HepG2 (cell line): ENCODE data around the gene PTGDS. TPM values are rescaled to one million over a fixed set of nuclear protein-coding genes. Genes with fewer than 3 reads are reported as not detected.
A peak's percentile ranks its signal among the peaks of the same experiment; 100 is the strongest.

Source experiments
- ATAC-seq: fragments of 200-7000 bp; cut with Tn5 transposase; 3 replicates; pipeline ENCODE4 v1.9.1; 2020; ENCODE audit warnings: mild to moderate bottlenecking, moderate library complexity
- BruUV-seq: library from RNA; stranded (reverse); fragments of 400-500 nt; replicated peaks from 2 replicates; lab custom pipeline; 2021; lab: Mats Ljungman, UMichigan
- CTCF ChIA-PET: fragments of 300-600 bp; formaldehyde crosslinking; extraction: SDS; loops from one replicate; lab custom pipeline; 2021; ENCODE audit warnings: low total read pairs, inconsistent platforms, low intra/inter-chr PET ratio; lab: Yijun Ruan, JAX
- POLR2A ChIA-PET: fragments of 350-600 bp; sonication (Branson Sonifier 250); formaldehyde crosslinking; loops from one replicate; lab custom pipeline; 2020; ENCODE audit warnings: antibody characterized with exemption, inconsistent platforms; lab: Yijun Ruan, JAX
- DNase-seq: peaks from one replicate; pipeline ENCODE4 v3.0.0-alpha.2; 2015; ENCODE audit warnings: low spot score
- FAIRE-seq: peaks from 3 replicates; lab custom pipeline; 2011; peaks lifted over from hg19 to GRCh38; lab: Jason Lieb, UNC
- H2AFZ ChIP-seq: one replicate; pipeline ENCODE4 v1.6.1; 2011; ENCODE audit warnings: low read length, inconsistent platforms
- H3K27ac ChIP-seq: fragments of 300-600 bp; 3 replicates; pipeline ENCODE4 v1.8.0; 2011; ENCODE audit warnings: mixed run types, mild to moderate bottlenecking, mixed read lengths, low read length, inconsistent platforms; ENCODE audit not compliant: insufficient read depth; ENCODE audit errors: extremely low read length
- H3K27me3 ChIP-seq, 2 experiments: fragments of 200-600 bp in 1 of 2; 2 replicates in 1 of 2; 3 replicates in 1 of 2; pipeline versions ENCODE4 v1.6.0 to v1.8.0; 2011; ENCODE audit warnings: low read length in 2 of 2, mild to moderate bottlenecking in 2 of 2, moderate library complexity in 2 of 2, inconsistent platforms in 1 of 2; ENCODE audit not compliant: insufficient read depth in 2 of 2, control insufficient read depth in 1 of 2
- H3K36me3 ChIP-seq, 2 experiments: fragments of 200-600 bp in 1 of 2; replicated peaks in 1 of 2; 2 replicates in 1 of 2; 3 replicates in 1 of 2; pipeline versions ENCODE4 v1.5.1 to v1.8.0; 2011; ENCODE audit warnings: low read length in 2 of 2, inconsistent platforms in 1 of 2; ENCODE audit not compliant: insufficient read depth in 2 of 2, control insufficient read depth in 1 of 2
- H3K4me1 ChIP-seq: 2 replicates; pipeline ENCODE4 v1.5.1; 2012; ENCODE audit warnings: low read length, inconsistent platforms; ENCODE audit not compliant: insufficient read depth
- H3K4me2 ChIP-seq: 2 replicates; pipeline ENCODE4 v1.6.0; 2011; ENCODE audit warnings: low read depth, low read length, inconsistent platforms
- H3K4me3 ChIP-seq, 3 experiments: fragments of 200-600 bp in 1 of 3; sonication (generic), shearing (Covaris generic) in 1 of 3; replicated peaks in 1 of 3; 2 replicates each; pipeline ENCODE4 v1.5.1; 2011 to 2016; ENCODE audit warnings: low read length in 3 of 3, inconsistent platforms in 2 of 3, low read depth in 2 of 3, mild to moderate bottlenecking in 2 of 3, control low read depth in 1 of 3, mixed read lengths in 1 of 3; ENCODE audit not compliant: insufficient read depth in 1 of 3
- H3K79me2 ChIP-seq: one replicate; pipeline ENCODE4 v1.6.1; 2011; ENCODE audit warnings: low read length, inconsistent platforms; ENCODE audit not compliant: insufficient read depth
- H3K9ac ChIP-seq: 2 replicates; pipeline ENCODE4 v1.6.0; 2011; ENCODE audit warnings: mild to moderate bottlenecking, low read depth, low read length, inconsistent platforms; ENCODE audit not compliant: insufficient read depth
- H3K9me3 ChIP-seq: 2 replicates; pipeline ENCODE4 v1.5.1; 2012; ENCODE audit warnings: mild to moderate bottlenecking, low read length
- H4K20me1 ChIP-seq: 2 replicates; pipeline ENCODE4 v1.6.0; 2011; ENCODE audit warnings: inconsistent platforms, mild to moderate bottlenecking, low read length, moderate library complexity; ENCODE audit not compliant: insufficient read depth
- KIAA2018 ChIP-seq: sonication (generic); formaldehyde crosslinking; IDR thresholded peaks from 2 replicates; pipeline ENCODE4 v1.5.0; 2020; ENCODE audit warnings: mild to moderate bottlenecking, missing genetic modification reagents, borderline replicate concordance
- NFATC3 ChIP-seq: sonication (generic); formaldehyde crosslinking; IDR thresholded peaks from 2 replicates; pipeline ENCODE4 v1.5.1; 2020; ENCODE audit warnings: mild to moderate bottlenecking, missing genetic modification reagents
- NPAS2 ChIP-seq: sonication (generic); formaldehyde crosslinking; IDR thresholded peaks from 2 replicates; pipeline ENCODE4 v1.8.0; 2022; ENCODE audit warnings: mild to moderate bottlenecking, missing genetic modification reagents, borderline replicate concordance
- NR2F1 ChIP-seq, 2 experiments: fragments of 450-650 bp in 1 of 2; formaldehyde crosslinking in 1 of 2; IDR thresholded peaks; 2 replicates each; pipeline versions ENCODE4 v1.5.0 to v1.6.1; 2016 to 2020; ENCODE audit warnings: mild to moderate bottlenecking in 1 of 2, missing compliant biosample characterization in 1 of 2, missing genetic modification reagents in 1 of 2, moderate library complexity in 1 of 2
- PCBP1 ChIP-seq: fragments of 200-400 bp; formaldehyde crosslinking; IDR thresholded peaks from 2 replicates; pipeline ENCODE4 v1.6.1; 2017; ENCODE audit warnings: mild to moderate bottlenecking, low read depth, low read length, borderline replicate concordance
- SPEN ChIP-seq: sonication (generic); formaldehyde crosslinking; IDR thresholded peaks from 2 replicates; pipeline ENCODE4 v1.5.1; 2020; ENCODE audit warnings: low read depth, mild to moderate bottlenecking, missing genetic modification reagents
- WGBS: methylation state at CpG from one replicate; pipeline ENCODE4 v1.1.6; 2017; ENCODE audit warnings: low lambda C conversion rate; 5-methylcytosine and 5-hydroxymethylcytosine counted together
- in situ Hi-C: cut with HindIII; loops from 2 replicates; pipeline ENCODE4 v1.10.0; 2017; ENCODE audit warnings: low pct_unique_long_range_greater_than_20kb; ENCODE audit not compliant: extremely low pct_ligation_motif_present
- intact Hi-C: fragments of 100-400 bp; cut with micrococcal nuclease; formaldehyde crosslinking; loops from one replicate; pipeline ENCODE4 v1.10.0; 2022; ENCODE audit not compliant: unreplicated experiment
- polyA plus RNA-seq, 8 experiments: library from polyadenylated mRNA; depleted of rRNA in 3 of 8; stranded (reverse) in 7 of 8; unstranded in 1 of 8; fragments of >200 nt; fragmentation: Illumina TruSeq in 4 of 8; extraction: Trizol in 4 of 8; gene quantifications; 2 replicates each; pipeline versions ENCODE4 v1.2.1 to v1.2.3, GENCODE V29; 2011 to 2016; ENCODE audit warnings: low read depth in 4 of 8, missing spikeins in 1 of 8, mixed read lengths in 1 of 8; ENCODE audit not compliant: insufficient read depth in 1 of 8
- total RNA-seq, 5 experiments: library from RNA; depleted of rRNA; stranded (reverse); fragments of >200 nt; fragmentation: Illumina TruSeq; extraction: Trizol; gene quantifications; 2 replicates each; pipeline ENCODE4 v1.2.3, GENCODE V29; 2016; ENCODE audit warnings: low read depth in 1 of 5

PTGDS gene
- total and polyA plus RNA-seq, 2 of the 13 experiments (the other 11 are each of a cell fraction or from before 2014, with no cell fraction given), result 0.33 to 0.50 TPM

- FAIRE-seq, result no peak
- H2AFZ ChIP-seq, result no peak overlapping the region
- no peak for DNase-seq
- in situ Hi-C loops, result no loop called here
- H3K4me2 ChIP-seq, result no peak overlapping the region
- H3K36me3 ChIP-seq, result no peaks in the 10 kb centered on the region
- no peaks in the 10 kb centered on the region for H4K20me1 ChIP-seq
- H3K79me2 ChIP-seq, result no peaks in the 10 kb centered on the region
- ATAC-seq, result no peak
- 28% methylated on average over 10 of the region's 29 CpGs for WGBS
- H3K9me3 ChIP-seq, result no peaks in the 10 kb centered on the region
- BruUV-seq, result no TSS peak
- no peak for TF ChIP-seq SPEN (CRISPR knock-in tag)
- TF ChIP-seq PCBP1, result 0 out of 2 replicates have a peak, but pooled peaks have one; percentile 44
- TF ChIP-seq, all 625 proteins: peak for 1
- Histone ChIP-seq H3K9ac (no peak overlapping the region), H3K27ac (no peak overlapping the region), H3K4me1 (peaks cover 44% of the 10 kb centered on the region), H3K27me3 (peaks cover 3 to 53% of the 10 kb centered on the region in 2 experiments; a peak in 3 of 5 replicates), H3K4me3 (no peak overlapping the region)
- ChIA-PET POLR2A (no interaction called here), CTCF (no interaction called here)
- intact Hi-C loops, result no loop called here
Measured at GRCh38 chr9:136984464-136985026, 7.2 kb downstream of the PTGDS start.

GRCh38 chr9:136985027-136985602 lies 7.8 kb downstream of the PTGDS start:
- intact Hi-C loops (no loop called here), in situ Hi-C loops (no loop called here)
- Histone ChIP-seq H3K27ac (no peak overlapping the region), H3K4me3 (no peak overlapping the region), H4K20me1 (no peaks in the 10 kb centered on the region), H3K79me2 (no peaks in the 10 kb centered on the region), H3K36me3 (no peaks in the 10 kb centered on the region), H3K9me3 (no peaks in the 10 kb centered on the region), H3K4me2 (no peak overlapping the region), H3K4me1 (peaks cover 44% of the 10 kb centered on the region), H2AFZ (no peak overlapping the region), H3K27me3 (peaks cover 3 to 53% of the 10 kb centered on the region in 2 experiments; a peak in 3 of 5 replicates), H3K9ac (no peak overlapping the region)
- WGBS, result 55% methylated on average over 13 of the region's 48 CpGs
- CTCF ChIA-PET, result no interaction called here
- BruUV-seq, result no TSS peak
- ATAC-seq (no peak), DNase-seq (no peak), FAIRE-seq (no peak)
- POLR2A ChIA-PET, result no interaction called here
- TF ChIP-seq NPAS2 (CRISPR knock-in tag), result no peak
- no peak for TF ChIP-seq NFATC3 (CRISPR knock-in tag)
- no peak for TF ChIP-seq KIAA2018 (CRISPR knock-in tag)
- TF ChIP-seq NR2F1 (CRISPR knock-in tag; IDR thresholded peaks at IDR 0.05), result no peak
